ENCODE measurements around the gene RIN3.
A peak's percentile ranks its signal among the peaks of the same experiment; 100 is the strongest.

The RIN3 gene

GRCh38 chr14:92499234-92499633, 14.3 kb upstream of the RIN3 start:
- Mint-ChIP-seq H3K27me3 (ENCODE audit: low read depth, poor library complexity) (peaks cover 16% of the 10 kb centered on the region), H3K4me3 (no peak overlapping the region), H3K9me3 (no peaks in the 10 kb centered on the region), H3K27ac (peak overlapping the region; percentile 41), H3K4me1 (peaks cover 43% of the 10 kb centered on the region), H3K36me3 (ENCODE audit: low read depth) (no peaks in the 10 kb centered on the region)
- DNase-seq = no peak
- no peak for TF ChIP-seq CTCF (IDR thresholded peaks at IDR 0.05)

GRCh38 chr14:92500491-92500941, 13.1 kb upstream of the RIN3 start:
- Mint-ChIP-seq H3K4me3 (no peak overlapping the region), H3K27ac (no peak overlapping the region), H3K27me3 (ENCODE audit: low read depth, poor library complexity) (peaks cover 19% of the 10 kb centered on the region), H3K36me3 (ENCODE audit: low read depth) (no peaks in the 10 kb centered on the region), H3K4me1 (peaks cover 36% of the 10 kb centered on the region), H3K9me3 (no peaks in the 10 kb centered on the region)
- DNase-seq = no peak
- TF ChIP-seq CTCF (IDR thresholded peaks at IDR 0.05) = no peak

- DNase-seq = no peak
- Mint-ChIP-seq H3K4me3 (no peak overlapping the region), H3K36me3 (ENCODE audit: low read depth) (no peaks in the 10 kb centered on the region), H3K27ac (no peak overlapping the region), H3K4me1 (peaks cover 31% of the 10 kb centered on the region), H3K9me3 (no peaks in the 10 kb centered on the region), H3K27me3 (ENCODE audit: low read depth, poor library complexity) (peaks cover 24% of the 10 kb centered on the region)
- no peak for TF ChIP-seq CTCF (IDR thresholded peaks at IDR 0.05)
These were observed 11.7 kb upstream of the RIN3 start for GRCh38 chr14:92501891-92502351.

- DNase-seq = no peak
- Mint-ChIP-seq H3K27me3 (ENCODE audit: low read depth, poor library complexity) (peaks cover 23% of the 10 kb centered on the region), H3K4me3 (no peak overlapping the region), H3K36me3 (ENCODE audit: low read depth) (no peaks in the 10 kb centered on the region), H3K27ac (no peak overlapping the region), H3K4me1 (peaks cover 29% of the 10 kb centered on the region), H3K9me3 (no peaks in the 10 kb centered on the region)
- no peak for TF ChIP-seq CTCF (IDR thresholded peaks at IDR 0.05)
These were observed 10.9 kb upstream of the RIN3 start for GRCh38 chr14:92502541-92503286.

GRCh38 chr14:92503756-92504491, 9.7 kb upstream of the RIN3 start:
- Mint-ChIP-seq H3K27me3 (ENCODE audit: low read depth, poor library complexity) (peaks cover 30% of the 10 kb centered on the region), H3K4me3 (no peak overlapping the region), H3K27ac (peak overlapping the region; percentile 52), H3K4me1 (peaks cover 23% of the 10 kb centered on the region), H3K9me3 (no peaks in the 10 kb centered on the region), H3K36me3 (ENCODE audit: low read depth) (no peaks in the 10 kb centered on the region)
- no peak for TF ChIP-seq CTCF (IDR thresholded peaks at IDR 0.05)
- DNase-seq = no peak
